Activated gamma-delta T cell treated with Interleukin-2 at 50 U/mL for 16 hours (primary cell): ENCODE measurements around the gene ABCC1.
"Not testable (repeated sequence)": the region's sequence is repeated elsewhere in the genome, so short reads cannot be mapped to it uniquely, and the experiment has no call there.

Experiments
- DNase-seq: peaks from one replicate; pipeline ENCODE4 v3.0.0-alpha.2; 2020

Gene ABCC1

DNA sequence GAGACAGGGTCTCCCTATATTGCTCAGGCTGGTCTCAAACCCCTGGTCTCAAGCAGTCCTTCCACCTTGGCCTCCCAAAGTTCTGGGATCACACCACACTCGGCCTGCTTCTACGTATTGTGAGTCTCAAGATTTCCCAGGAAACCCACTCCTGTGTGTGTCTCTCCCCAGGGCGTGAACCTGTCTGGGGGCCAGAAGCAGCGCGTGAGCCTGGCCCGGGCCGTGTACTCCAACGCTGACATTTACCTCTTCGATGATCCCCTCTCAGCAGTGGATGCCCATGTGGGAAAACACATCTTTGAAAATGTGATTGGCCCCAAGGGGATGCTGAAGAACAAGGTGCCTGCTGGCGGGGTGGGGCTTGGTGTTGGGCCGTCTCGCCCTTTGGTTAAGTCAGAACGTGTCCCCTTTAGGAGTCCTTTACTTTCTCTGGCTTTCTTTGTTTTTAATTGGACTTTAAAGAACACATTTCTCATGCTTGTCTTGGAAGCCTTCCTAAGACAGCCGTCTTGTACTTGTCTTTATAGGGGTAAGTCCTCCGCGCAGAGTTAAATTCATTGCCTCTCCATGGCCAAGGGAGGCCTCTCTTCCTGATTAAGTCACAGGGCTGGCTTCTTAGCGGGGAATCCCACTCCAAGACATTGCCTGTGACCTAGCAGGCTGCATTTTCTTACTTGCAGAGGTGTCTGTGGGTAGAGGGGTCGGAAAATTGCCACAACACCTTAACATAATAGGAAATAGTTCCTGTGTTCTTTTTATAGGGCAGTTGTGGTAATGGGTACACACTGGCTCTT is 137.4 kb downstream of the ABCC1 start:
- DNase-seq = no peak

DNA sequence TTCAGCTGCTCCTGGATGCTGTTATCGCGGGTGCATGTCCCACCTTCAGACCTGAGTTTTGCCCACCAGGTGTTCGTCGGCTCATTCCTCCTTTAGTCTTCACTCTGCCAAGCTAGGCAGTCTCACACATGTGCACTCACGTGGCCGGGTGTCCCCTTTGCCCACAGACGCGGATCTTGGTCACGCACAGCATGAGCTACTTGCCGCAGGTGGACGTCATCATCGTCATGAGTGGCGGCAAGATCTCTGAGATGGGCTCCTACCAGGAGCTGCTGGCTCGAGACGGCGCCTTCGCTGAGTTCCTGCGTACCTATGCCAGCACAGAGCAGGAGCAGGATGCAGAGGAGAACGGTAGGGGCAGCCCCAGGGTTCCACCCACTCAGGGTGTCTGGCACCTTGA is 140.8 kb downstream of the ABCC1 start:
- no peak for DNase-seq

- no peak for DNase-seq
These were observed 143.7 kb downstream of the ABCC1 start for GRCh38 chr16:16092925-16093627.

GRCh38 chr16:16093628-16094332 is 144.4 kb downstream of the ABCC1 start:
- DNase-seq = no peak

DNA sequence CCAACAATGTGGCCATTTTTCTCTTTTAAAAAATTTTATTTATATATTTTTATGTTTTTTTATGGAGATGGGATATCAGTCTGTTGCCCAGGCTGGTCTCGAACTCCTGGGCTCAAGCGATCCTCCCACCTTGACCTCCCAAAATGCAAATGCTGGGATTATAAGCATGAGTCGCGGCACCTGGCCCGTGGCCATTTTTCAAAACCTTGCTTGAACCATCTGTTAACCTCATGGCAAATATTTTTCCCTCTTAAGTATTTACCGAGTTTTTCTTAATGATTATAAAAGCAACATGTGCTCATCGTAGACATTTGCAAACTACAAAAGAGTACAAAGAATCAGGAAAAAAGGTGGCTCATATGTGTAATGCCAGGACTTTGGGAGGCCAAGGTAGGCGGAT is 146.2 kb downstream of the ABCC1 start:
- no peak for DNase-seq

DNA sequence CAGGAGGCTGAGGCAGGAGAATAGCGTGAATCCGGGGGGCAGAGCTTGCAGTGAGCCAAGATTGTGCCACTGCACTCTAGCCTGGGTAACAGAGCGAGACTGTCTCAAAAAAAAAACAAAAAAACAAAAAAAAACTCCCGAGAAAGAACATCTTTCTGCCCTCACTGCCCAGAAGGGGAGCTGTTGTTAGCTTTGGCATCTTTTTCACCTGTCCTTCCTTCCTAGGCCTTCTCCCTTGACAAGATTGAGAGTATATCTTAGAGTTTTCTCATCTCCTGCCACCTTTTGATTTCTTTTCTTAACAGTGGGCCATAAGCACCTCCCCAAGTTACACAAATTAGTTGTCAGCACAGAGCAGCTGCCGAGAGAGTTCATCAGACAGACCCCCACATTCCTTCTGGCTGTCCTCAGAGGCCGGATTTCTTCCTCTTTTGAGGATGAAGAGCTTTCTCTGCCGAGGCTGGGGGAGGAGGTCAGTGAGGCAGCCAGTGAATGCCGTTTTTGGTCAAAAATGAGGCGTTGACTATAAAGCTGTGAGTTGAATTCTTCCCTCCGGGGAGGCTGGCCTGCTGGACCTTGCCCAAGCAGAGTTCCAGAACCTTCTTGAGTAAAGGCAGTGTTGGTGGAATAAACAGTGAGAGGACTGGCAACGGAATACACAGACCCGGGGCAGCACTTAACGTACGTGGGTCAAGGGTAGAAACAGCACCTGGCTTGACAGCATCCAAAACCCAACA is 146.9 kb downstream of the ABCC1 start:
- DNase-seq = no peak

- DNase-seq = no peak
These were observed 147.4 kb downstream of the ABCC1 start for GRCh38 chr16:16096858-16097213.

- DNase-seq = no peak
These were observed 149.9 kb downstream of the ABCC1 start for GRCh38 chr16:16099320-16099719.

GRCh38 chr16:16100631-16101030 is 151.2 kb downstream of the ABCC1 start:
- DNase-seq = no peak

DNA sequence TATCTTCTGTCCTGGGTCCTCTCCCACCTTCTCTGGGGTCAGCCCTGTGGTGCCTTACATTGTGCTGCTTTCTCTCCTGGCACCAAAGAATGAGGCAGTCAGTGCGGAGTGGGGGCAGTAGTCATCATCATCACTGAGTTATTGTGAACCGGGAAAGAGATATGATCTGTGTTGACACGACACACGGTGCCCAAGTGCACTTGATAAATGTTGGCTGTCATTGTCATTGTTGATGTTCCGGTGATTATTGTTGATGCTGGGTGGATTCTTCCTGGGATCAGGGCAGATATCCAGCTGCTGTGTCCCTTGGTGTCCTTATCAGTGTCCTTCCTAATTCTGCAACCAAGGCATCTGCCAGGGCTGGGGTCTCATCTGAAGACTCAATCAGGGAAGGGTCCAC is 152.2 kb downstream of the ABCC1 start:
- DNase-seq = no peak

DNA sequence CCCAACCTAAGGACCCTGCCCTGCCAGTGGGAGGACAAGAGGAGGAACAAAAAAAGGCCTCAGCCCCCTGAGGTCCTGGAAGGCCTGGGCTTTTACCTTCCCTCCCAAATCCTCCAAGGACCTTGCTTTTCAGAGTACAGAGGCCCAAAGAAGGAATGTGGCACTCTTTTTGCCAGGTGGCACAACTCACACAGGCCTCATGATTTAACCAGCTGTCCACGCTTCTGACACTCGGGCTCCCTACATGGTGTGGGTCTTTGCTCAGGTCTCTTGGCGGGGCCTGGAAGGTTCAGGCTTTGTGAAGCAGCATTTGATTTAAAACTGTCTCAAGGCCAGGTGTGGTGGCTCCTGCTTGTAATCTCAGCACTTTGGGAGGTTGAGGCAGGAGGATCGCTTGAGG is 153.3 kb downstream of the ABCC1 start:
- DNase-seq = no peak

DNA sequence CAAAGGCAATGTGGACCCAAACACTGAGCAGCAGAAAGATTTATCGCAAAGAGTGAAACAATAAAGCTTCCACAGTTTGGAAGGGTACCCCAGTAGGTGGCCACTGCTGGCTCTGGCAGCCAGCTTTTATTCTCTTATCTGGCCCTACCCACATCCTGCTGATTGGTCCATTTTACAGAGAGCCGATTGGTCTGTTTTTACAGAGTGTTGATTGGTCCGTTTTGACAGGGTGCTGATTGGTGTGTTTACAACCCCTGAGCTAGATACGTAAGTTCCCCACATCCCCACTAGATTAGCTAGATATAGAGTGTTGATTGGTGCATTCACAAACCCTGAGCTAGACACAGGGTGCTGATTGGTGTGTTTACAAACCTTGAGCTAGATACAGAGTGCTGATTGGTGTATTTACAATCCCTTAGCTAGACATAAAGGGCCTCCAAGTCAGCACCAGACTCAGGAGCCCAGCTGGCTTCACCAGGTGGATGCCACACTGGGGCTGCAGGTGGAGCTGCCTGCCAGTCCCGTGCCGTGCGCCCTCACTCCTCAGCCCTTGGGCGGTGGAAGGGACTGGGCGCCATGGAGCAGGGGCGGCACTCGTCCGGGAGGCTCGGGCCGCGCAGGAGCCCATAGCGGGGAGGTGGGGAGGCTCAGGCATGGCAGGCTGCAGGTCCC is 154.9 kb downstream of the ABCC1 start:
- not testable (repeated sequence) for DNase-seq

GRCh38 chr16:16104804-16105141 is 155.4 kb downstream of the ABCC1 start:
- not testable (repeated sequence) for DNase-seq

DNA sequence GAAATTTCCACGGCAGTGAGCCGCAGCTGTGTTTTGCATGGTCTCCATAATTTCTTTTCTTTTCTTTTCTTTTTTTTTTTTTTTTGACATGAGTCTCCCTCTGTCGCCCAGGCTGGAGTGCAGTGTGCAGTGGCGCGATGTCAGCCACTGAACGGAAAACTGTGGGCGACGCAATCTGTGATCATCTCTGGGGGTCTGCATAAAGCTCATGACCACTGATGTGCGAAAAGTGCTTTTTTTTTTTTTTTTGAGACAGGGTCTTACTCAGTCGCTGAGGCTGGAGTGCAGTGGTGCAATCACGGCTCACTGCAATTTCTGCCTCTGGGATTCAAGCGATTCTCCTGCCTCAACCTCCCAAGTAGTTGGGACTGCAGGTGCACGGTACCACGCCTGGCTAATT is 156.2 kb downstream of the ABCC1 start:
- no peak for DNase-seq

GRCh38 chr16:16106466-16106865 is 157.1 kb downstream of the ABCC1 start:
- DNase-seq = no peak

DNA sequence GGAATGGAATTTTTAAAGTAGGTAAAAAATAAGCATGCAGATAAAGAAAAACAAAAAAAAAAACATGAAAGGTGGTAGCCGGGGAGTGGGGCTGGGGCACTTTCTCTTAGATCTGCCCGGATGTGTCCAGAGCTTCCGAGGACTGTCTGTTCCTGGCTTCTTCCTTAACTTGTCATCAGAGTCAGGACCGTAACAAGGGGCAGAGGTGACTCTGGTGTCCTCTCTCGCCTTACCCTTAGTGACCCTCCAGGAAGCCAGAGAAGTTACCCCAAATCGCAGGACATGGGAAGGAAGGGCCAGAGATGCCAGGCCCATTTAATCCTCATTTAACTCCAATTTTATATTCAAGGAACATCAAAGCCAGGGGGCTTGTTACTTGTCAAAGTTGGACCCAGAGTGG is 158.4 kb downstream of the ABCC1 start:
- no peak for DNase-seq

DNA sequence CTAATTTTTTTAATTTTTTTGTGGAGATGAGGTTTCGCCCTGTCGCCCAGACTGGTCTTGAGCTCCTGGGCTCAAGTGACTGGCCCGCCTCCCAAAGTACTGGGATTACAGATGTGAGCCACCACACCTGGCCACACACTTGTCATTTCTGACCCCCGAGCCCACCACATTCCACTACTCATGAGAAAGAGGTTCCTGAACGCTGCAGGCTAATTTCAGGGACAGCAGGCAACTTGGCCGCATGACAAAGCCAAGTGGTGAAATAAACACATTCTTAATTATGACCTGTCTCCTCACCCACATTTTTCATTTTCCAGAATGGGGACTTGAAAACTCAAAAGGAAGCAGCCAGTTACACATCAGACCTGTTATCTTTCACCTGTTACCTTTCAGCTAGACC is 159.3 kb downstream of the ABCC1 start:
- DNase-seq = no peak

DNA sequence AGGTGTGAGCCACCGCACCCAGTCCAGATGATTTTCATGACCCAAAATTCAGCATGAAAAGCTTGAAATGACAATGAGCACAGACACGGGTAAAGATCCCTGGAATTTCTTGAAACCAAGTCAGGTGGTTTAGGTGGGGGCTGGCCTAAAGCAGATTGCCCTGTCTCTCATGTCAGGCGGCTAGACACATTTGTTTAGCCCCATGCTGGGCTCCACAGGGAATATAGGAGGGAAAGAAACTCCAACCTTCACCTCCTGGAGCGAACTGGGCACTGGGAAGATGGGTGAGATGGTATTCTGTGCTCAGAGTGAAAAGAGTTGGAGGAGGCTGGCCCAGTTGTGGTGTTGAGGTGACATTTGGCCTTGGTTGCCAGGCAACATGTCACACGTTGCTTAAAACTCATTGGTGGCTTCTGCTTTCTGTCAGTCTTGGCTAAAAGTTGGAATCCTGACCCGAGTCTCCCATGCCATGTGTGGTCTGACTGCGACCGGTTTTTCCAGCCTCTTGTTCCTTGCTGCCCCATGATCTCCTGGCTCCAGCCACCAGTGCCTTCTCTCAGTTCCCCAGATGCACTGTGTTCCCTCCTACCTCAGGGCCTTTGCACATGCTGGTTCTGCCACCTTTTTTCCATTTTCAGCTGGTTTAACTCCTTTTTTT is 160.2 kb downstream of the ABCC1 start:
- DNase-seq = no peak

DNA sequence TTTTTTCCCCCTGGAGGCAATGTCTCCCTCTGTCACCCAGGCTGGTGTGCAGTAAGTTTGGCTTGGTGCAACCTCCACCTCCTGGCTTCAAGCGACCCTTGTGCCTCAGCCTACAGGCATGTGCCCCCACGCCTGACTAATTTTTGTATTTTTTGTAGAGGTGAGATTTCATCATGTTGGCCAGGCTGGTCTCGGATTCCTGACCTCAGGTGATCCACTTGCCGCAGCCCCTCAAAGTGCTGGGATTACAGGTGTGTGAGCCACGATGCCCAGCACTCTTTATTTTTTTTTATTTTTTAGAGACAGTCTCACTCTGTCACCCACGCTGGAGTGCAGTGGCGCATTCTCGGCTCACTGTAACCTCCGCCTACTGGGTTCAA is 160.7 kb downstream of the ABCC1 start:
- DNase-seq = no peak

DNA sequence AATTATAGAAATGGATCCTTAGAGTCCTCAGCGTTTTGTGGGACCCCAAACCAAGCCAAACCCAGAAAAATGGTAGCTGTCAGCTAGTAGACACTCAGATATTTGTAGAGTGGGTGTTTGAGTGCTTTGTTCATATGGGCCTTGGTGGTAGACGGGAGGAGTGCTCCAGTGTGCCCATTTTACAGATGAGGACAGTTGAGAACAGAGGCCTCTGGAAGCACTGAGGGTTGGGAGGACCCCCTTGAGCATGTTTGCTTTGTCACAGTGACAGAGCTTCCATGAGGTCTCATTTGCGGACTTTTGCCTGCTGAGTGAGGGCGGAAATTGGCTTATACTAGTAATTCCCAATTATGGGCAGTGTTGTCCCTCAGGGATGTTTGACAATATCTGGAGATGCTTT is 162.2 kb downstream of the ABCC1 start:
- no peak for DNase-seq

- DNase-seq = no peak
These were observed 163.1 kb downstream of the ABCC1 start for GRCh38 chr16:16112450-16113053.

DNA sequence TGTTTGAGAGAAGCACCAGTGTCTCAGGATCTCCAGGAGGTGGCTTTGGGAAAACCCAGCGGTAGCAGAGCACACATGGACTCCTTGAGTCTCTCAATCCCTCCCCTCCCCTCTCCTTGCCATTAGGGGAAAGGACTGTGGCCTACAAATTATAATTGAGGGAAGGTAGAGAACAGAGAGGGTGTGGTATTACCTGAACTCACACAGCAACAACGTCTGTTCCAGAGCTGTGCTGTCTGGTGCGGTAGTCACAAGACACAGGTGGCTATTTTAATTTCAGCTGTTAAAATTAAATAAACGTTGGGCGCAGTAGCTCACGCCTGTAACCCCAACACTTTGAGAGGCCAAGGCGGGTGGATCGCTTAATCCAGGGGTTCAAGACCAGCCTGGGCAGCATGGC is 163.7 kb downstream of the ABCC1 start:
- DNase-seq = no peak
